AG04449 (cell line): ENCODE measurements around the gene MARCHF7.
A peak's percentile ranks its signal among the peaks of the same experiment; 100 is the strongest.

Source experiments
- CTCF ChIA-PET: fragments of 350-600 bp; formaldehyde crosslinking; extraction: SDS; loops from one replicate; lab custom pipeline; 2021; ENCODE audit warnings: antibody characterized with exemption; lab: Yijun Ruan, JAX
- POLR2A ChIA-PET: fragments of 400-600, 350-600 bp; formaldehyde crosslinking; extraction: SDS; loops from one replicate; lab custom pipeline; 2020; ENCODE audit warnings: antibody characterized with exemption, inconsistent platforms; lab: Yijun Ruan, JAX
- DNase-seq: peaks from one replicate; pipeline ENCODE4 v3.0.0-alpha.2; 2010; ENCODE audit warnings: low read depth, low spot score
- H3K4me3 ChIP-seq: 2 replicates; pipeline ENCODE4 v1.5.1; 2011; ENCODE audit warnings: low read depth, mild to moderate bottlenecking, control low read depth, low read length
- CTCF ChIP-seq: IDR thresholded peaks from one replicate; pipeline ENCODE4 v1.5.1; 2011; ENCODE audit warnings: mild to moderate bottlenecking, moderate library complexity, low read length, control low read depth, inconsistent platforms; ENCODE audit not compliant: insufficient read depth; ENCODE audit errors: missing control alignments

MARCHF7 gene

GRCh38 chr2:159684796-159685195 lies 27.5 kb upstream of the MARCHF7 start:
- POLR2A ChIA-PET, result interaction anchor here (0.8 kb wide), 1 partner anchor 266 kb away, joined by 3 read pairs; no protein-coding TSS in a partner anchor
- no peak overlapping the region for H3K4me3 ChIP-seq
- no peak for TF ChIP-seq CTCF
- CTCF ChIA-PET, result interaction anchor here (0.6 to 1.5 kb wide), 5 partner anchors 8 to 114 kb away, joined by 3 to 4 read pairs (median 3); partner anchors contain the start of gene MARCHF7
- peak; percentile 14 for DNase-seq

DNA sequence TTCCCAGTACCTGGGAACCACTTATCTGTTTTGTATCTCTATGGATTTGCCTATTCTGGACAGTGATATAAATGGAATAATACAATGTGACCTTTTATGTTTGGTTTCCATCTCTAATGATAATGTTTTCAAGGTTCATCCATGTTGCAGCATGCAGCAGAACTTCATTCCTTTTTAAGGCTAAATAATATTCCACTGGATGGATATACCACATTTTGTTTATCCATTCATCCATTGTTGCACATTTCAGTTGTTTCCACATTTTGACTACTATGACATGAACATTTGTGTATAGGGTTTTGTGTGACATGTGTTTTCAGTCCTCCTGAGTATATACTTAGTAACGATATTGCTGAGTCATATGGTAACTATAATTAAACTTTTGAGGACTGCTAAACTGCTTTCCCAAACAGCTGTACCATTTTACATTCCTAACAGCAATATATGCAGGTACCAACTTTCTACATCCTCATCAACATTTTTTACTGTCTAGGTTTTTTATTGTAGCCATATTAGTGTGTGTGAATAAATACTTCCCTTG lies 17.7 kb upstream of the MARCHF7 start:
- ChIA-PET CTCF (no interaction called here), POLR2A (no interaction called here)
- H3K4me3 ChIP-seq, result no peak overlapping the region
- DNase-seq, result no peak
- no peak for TF ChIP-seq CTCF

DNA sequence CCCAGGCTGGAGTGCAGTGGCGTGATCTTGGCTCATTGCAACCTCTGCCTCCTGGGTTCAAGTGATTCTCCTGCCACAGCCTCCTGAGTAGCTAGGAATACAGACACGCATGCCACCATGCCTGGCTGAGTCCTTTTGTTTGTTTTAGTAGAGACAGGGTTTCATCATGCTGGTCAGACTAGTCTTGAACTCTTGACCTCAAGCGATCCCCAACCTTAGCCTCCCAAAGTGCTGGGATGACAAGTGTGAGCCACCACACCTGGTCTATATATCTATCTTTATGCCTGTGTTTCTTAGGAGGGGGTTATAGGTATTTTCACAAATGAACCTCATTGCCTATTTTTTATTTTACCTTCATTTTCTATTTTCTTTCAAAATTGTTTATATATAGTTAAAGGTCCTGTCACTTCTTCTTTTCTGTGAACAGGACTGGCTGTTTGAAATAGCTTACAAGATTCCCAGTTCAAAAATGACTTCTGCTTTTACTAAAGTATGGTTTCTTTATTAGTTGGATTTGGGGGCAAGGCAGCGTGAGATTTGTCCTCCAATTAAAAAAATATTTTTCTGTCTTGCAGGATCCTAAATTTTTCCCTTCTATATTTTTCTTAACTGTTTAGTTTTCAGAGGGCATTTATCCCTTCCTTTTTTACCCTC lies 16.4 kb upstream of the MARCHF7 start:
- TF ChIP-seq CTCF, result no peak
- DNase-seq, result no peak
- ChIA-PET POLR2A (no interaction called here), CTCF (no interaction called here)
- no peak overlapping the region for H3K4me3 ChIP-seq

- DNase-seq, result no peak
- H3K4me3 ChIP-seq, result no peak overlapping the region
- no peak for TF ChIP-seq CTCF
- ChIA-PET CTCF (interaction anchor here (1.5 kb wide), 1 partner anchor 9 kb away, joined by 4 read pairs; the partner anchor contains the start of gene MARCHF7), POLR2A (no interaction called here)
Measured at GRCh38 chr2:159703491-159703890, 8.8 kb upstream of the MARCHF7 start.

DNA sequence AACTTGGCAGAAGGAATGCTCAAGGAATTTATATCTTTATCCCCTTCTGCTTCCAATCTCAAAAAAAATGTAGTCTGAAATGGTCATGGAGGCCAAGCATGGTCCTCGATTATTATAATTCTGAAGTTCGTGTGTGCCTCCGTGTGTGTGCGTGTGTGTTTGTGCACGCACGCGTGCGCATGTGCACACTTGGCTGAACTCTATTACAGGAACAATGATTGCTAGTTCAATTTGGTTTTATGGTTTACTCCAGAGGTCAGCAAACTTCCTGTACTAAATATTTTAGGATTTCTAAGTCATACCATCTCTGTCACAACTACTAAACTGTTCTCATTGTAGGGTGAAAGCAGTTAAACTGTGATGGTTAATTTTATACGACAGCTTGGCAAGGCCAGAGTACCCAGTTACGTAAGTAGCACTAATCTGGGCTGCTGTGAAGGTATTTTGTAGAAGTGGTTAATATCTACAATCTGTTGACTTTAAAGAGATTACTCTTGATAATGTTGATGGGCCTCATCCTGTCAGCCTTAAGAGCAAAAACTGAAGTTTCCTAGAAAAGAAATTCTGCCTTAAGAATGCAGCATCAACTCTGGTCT lies 5.8 kb upstream of the MARCHF7 start:
- POLR2A ChIA-PET, result no interaction called here
- H3K4me3 ChIP-seq, result no peak overlapping the region
- DNase-seq, result no peak
- CTCF ChIA-PET, result interaction anchor here (0.6 kb wide), 1 partner anchor 1594 kb away, joined by 3 read pairs; no protein-coding TSS in a partner anchor
- no peak for TF ChIP-seq CTCF

DNA sequence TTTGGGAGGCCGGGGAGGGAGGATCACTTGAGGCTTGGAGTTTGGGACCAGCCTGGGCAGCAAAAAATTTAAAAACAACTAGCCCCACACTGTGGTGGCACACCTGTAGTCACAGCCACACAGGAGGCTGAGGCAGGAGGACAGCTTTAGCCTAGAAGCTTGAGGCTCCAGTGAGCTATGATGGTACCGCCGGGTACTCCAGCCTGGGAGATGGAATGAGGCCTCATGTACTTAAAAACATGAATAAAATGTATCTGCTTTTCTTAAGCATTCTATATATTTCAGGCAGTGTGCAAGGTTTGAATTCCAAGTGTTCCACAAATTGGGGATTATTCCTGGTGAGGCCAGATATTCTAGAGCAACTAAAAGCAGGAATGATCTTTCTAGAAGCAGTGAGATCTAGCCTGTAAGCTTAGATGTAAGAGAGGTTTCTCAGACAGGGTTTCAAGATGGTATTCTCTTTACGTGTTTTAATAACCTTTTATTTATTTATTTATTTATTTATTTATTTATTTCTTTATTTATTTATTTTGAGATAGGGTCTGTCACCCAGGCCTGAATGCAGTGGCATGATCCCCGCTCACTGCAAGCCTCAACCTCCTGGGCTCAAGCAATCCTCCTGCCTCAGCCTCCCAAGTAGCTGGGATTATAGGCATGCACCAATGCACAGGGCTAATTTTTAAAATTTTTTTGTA lies 4.1 kb upstream of the MARCHF7 start:
- H3K4me3 ChIP-seq, result no peak overlapping the region
- no peak for TF ChIP-seq CTCF
- CTCF ChIA-PET, result no interaction called here
- POLR2A ChIA-PET, result no interaction called here
- no peak for DNase-seq
